ENCODE data around the gene ADTRP. TPM values are rescaled to one million over a fixed set of nuclear protein-coding genes. Genes with fewer than 3 reads are reported as not detected.

Gene ADTRP
- total RNA-seq, 1 donor from 2014 or later, result 1.2 TPM

- DNase-seq (ENCODE audit: low read depth), result no peak
These were observed 4.2 kb downstream of the ADTRP start for GRCh38 chr6:11774426-11774825.

- no peak for DNase-seq (ENCODE audit: low read depth)
These were observed 5.0 kb downstream of the ADTRP start for GRCh38 chr6:11773581-11773980.

- DNase-seq (ENCODE audit: low read depth), result no peak
These were observed 5.6 kb downstream of the ADTRP start for GRCh38 chr6:11773013-11773412.

- peak; percentile 84 for DNase-seq (ENCODE audit: low read depth)
These were observed 6.3 kb downstream of the ADTRP start for GRCh38 chr6:11772109-11772825.

- DNase-seq (ENCODE audit: low read depth), result no peak
These were observed 7.0 kb downstream of the ADTRP start for GRCh38 chr6:11771473-11772048.

- DNase-seq (ENCODE audit: low read depth), result peak; percentile 96
These were observed 7.8 kb downstream of the ADTRP start for GRCh38 chr6:11770546-11771466.

GRCh38 chr6:11769811-11770545 is 8.6 kb downstream of the ADTRP start:
- no peak for DNase-seq (ENCODE audit: low read depth)

- no peak for DNase-seq (ENCODE audit: low read depth)
These were observed 9.4 kb downstream of the ADTRP start for GRCh38 chr6:11769244-11769643.

GRCh38 chr6:11767978-11768756 is 10.4 kb downstream of the ADTRP start:
- no peak for DNase-seq (ENCODE audit: low read depth)

- no peak for DNase-seq (ENCODE audit: low read depth)
These were observed 11.1 kb downstream of the ADTRP start for GRCh38 chr6:11767458-11767857.

- DNase-seq (ENCODE audit: low read depth), result peak; percentile 79
These were observed 11.8 kb downstream of the ADTRP start for GRCh38 chr6:11766589-11767450.

GRCh38 chr6:11766043-11766442 is 12.6 kb downstream of the ADTRP start:
- peak; percentile 29 for DNase-seq (ENCODE audit: low read depth)

- no peak for DNase-seq (ENCODE audit: low read depth)
These were observed 14.4 kb downstream of the ADTRP start for GRCh38 chr6:11764250-11764604.

- no peak for DNase-seq (ENCODE audit: low read depth)
These were observed 14.9 kb downstream of the ADTRP start for GRCh38 chr6:11763460-11764249.

- DNase-seq (ENCODE audit: low read depth), result peak; percentile 47
These were observed 15.7 kb downstream of the ADTRP start for GRCh38 chr6:11762794-11763459.

- no peak for DNase-seq (ENCODE audit: low read depth)
These were observed 16.6 kb downstream of the ADTRP start for GRCh38 chr6:11761744-11762620.

GRCh38 chr6:11760015-11760473 is 18.6 kb downstream of the ADTRP start:
- DNase-seq (ENCODE audit: low read depth), result no peak
